Epithelial cell of proximal tubule (primary cell): Measurements from ENCODE around the gene CIAO2A. TPM values are rescaled to one million over a fixed set of nuclear protein-coding genes. Genes with fewer than 3 reads are reported as not detected.

ENCODE experiments used
- DNase-seq: peaks from one replicate; pipeline ENCODE4 v3.0.0-alpha.2; 2011; ENCODE audit warnings: low read depth
- H3K4me3 ChIP-seq: 2 replicates; pipeline ENCODE4 v1.5.1; 2011; ENCODE audit warnings: low read depth, mild to moderate bottlenecking, low read length
- total RNA-seq: library from RNA; depleted of rRNA; stranded (reverse); fragments of >200 nt; gene quantifications from 2 replicates; pipeline ENCODE4 v1.2.3, GENCODE V29; 2015
- TF ChIP-seq, protein P1 (sequence below): conservative IDR thresholded peaks from 2 replicates; pipeline ENCODE4 v1.5.1; 2012; ENCODE audit warnings: low read depth, mild to moderate bottlenecking, low read length

Gene CIAO2A
- total RNA-seq, 1 donor from 2014 or later: 92.3 TPM

DNA sequence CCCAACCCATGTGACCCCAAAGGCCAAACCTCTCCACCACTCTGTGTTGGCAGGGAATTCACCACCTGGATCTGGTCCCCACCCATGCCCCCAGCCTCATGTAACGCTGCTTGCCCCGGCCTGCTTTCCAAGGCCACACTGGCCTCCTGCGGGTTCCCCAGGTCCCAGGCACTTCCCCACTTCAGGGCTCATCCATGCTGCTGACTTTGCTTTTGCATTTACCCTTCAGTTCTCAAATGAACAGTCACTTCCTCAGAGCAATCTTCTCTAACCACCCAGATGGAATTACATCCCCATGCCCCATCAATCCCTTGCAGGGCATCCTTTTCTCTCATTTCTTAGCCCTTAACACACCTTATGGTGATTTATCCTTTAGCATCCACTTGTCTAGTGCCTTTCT is 56.5 kb downstream of the CIAO2A start:
- no peak for DNase-seq
- TF ChIP-seq, protein P1, sequence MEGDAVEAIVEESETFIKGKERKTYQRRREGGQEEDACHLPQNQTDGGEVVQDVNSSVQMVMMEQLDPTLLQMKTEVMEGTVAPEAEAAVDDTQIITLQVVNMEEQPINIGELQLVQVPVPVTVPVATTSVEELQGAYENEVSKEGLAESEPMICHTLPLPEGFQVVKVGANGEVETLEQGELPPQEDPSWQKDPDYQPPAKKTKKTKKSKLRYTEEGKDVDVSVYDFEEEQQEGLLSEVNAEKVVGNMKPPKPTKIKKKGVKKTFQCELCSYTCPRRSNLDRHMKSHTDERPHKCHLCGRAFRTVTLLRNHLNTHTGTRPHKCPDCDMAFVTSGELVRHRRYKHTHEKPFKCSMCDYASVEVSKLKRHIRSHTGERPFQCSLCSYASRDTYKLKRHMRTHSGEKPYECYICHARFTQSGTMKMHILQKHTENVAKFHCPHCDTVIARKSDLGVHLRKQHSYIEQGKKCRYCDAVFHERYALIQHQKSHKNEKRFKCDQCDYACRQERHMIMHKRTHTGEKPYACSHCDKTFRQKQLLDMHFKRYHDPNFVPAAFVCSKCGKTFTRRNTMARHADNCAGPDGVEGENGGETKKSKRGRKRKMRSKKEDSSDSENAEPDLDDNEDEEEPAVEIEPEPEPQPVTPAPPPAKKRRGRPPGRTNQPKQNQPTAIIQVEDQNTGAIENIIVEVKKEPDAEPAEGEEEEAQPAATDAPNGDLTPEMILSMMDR: no peak
- H3K4me3 ChIP-seq: no peak overlapping the region

DNA sequence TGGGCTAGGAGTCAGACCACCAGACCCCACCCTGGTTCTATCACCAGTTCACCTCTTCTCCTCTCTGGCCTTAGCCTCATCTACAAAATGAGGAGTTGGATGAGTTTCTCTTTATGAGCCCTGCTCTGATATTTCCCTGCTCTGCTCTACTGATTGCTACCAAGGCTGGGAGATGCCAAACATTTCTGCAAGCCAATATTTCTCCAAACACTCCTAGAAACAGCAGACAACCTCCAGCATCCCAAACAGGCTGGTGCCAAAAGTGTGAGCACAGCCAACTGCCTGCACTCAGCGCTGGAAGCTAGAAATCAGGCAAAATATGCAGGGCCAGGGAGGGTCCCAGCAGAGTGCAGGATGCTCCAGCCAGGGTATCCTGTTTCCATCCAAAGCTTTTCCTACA is 58.1 kb downstream of the CIAO2A start:
- no peak for DNase-seq
- TF ChIP-seq, protein P1: no peak

DNA sequence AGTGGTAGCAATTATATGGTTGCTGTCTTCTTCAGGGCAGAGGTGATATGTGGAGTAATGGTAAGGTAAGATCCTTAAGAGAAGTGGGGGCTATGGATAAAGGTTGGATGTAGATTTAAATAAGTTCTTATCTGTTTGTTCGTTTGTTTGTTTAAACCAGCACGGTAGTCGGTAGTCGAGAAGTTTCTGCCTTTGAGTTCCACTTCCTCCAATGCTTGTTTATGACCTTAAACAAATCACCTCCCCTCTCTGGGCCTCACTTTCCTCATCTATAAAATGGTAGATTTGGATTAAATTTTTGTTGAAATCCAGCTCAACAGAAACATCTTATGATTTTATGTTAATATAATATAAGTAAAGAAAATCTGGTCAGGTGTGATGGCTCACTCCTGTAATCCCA is 59.1 kb downstream of the CIAO2A start:
- H3K4me3 ChIP-seq: no peak overlapping the region
- no peak for DNase-seq
- TF ChIP-seq, protein P1: no peak

More for the DNA sequence above, 58.1 kb downstream of the CIAO2A start:
- no peak overlapping the region for H3K4me3 ChIP-seq

DNA sequence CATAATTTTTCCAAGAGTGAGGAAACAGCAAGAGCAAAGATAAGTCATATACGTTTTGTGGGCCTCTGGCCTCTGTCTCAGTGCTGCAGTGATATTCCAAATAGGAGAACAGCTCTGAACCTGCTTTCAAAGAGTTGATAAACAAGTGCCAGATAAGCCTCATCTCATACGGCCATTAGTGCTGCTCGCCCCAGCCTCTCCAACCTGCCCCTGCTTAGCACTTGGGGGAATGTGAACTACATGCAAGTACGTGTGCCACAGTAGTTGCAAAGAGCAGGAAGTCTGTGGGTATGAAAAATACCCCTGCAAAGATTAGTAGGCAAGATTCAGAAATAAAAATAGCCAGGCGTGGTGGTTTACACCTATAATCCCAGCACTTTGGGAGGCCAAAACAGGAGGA is 61.3 kb downstream of the CIAO2A start:
- TF ChIP-seq, protein P1: no peak
- no peak for DNase-seq
- H3K4me3 ChIP-seq: no peak overlapping the region

DNA sequence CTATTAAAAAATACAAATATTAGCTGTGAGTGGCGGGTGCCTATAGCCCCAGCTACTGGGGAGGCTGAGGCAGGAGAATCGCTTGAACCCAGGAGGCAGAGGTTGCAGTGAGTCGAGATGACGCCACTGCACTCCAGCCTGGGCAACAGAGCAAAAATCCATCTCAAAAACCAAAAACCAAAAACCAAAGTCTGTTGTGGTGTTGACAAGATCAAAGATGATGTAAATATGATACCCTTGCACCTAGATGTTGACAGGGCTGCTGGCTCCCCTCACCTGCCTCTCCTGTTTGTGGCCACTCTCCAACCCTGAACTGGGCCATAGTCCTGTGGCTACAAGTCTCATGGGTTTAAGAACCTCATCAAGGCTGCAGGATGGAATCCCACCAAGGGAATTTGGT is 63.5 kb downstream of the CIAO2A start:
- H3K4me3 ChIP-seq: no peak overlapping the region
- TF ChIP-seq, protein P1: no peak
- no peak for DNase-seq

DNA sequence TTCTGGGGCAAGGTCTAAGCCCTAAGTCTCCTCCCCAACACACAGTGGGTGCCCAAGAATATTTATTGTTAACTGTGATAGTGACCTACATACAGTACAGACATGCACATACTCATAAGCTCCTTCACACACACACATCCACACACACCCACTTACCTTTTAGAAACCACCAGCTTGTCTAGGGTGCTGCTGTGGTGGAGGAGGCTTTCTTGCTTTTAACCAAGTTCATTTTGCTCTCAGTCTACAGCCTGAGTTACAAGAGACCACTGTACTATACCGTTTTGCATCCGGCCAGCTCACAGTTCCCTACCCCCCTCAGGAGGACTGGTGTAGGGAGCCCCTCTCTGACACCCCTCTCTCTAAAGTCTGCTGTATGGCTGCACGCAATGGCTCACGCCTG is 64.0 kb downstream of the CIAO2A start:
- TF ChIP-seq, protein P1: no peak
- H3K4me3 ChIP-seq: no peak overlapping the region
- DNase-seq: no peak

DNA sequence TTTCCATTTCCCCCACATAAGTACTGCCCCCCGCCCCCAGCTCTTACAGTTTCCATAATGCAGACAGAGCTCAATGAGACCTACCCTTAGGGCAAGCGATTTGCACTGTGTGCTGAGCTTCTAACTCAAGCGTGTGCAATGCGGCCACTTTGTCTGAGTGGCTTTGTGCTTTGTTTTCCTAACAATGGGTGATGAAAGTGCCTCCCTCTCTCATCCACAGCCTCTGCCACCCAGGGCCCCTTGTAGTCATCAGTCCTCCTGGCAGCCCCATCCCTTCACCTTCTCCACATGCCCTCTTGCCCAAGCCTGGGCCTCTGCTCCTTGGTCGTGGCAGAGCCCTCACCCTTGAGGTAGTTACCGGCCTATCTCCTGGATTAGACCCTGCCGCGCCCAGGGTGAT is 64.5 kb downstream of the CIAO2A start:
- DNase-seq: no peak
- H3K4me3 ChIP-seq: no peak overlapping the region
- TF ChIP-seq, protein P1: no peak
